NCI-H82 treated with DMSO at 0.1 percent for 48 hours (cell line): ENCODE measurements around the gene DDX51.

Source experiments
- DNase-seq: peaks from one replicate; lab custom pipeline; 2025; ENCODE audit not compliant: unreplicated experiment; lab: John Stamatoyannopoulos, UW

The DDX51 gene

GRCh38 chr12:132167611-132168310 is 23.6 kb upstream of the DDX51 start:
- no peak for DNase-seq

GRCh38 chr12:132166801-132167591 is 22.9 kb upstream of the DDX51 start:
- no peak for DNase-seq

- DNase-seq: no peak
These were observed 22.0 kb upstream of the DDX51 start for GRCh38 chr12:132166093-132166492.

- DNase-seq: no peak
These were observed 21.5 kb upstream of the DDX51 start for GRCh38 chr12:132165584-132165983.

GRCh38 chr12:132164426-132164825 is 20.3 kb upstream of the DDX51 start:
- DNase-seq: no peak

GRCh38 chr12:132163911-132164288 is 19.8 kb upstream of the DDX51 start:
- DNase-seq: no peak

- no peak for DNase-seq
These were observed 19.2 kb upstream of the DDX51 start for GRCh38 chr12:132163041-132163910.

- no peak for DNase-seq
These were observed 18.5 kb upstream of the DDX51 start for GRCh38 chr12:132162508-132163031.

- no peak for DNase-seq
These were observed 17.8 kb upstream of the DDX51 start for GRCh38 chr12:132161796-132162507.

GRCh38 chr12:132161036-132161781 is 17.1 kb upstream of the DDX51 start:
- DNase-seq: no peak

- DNase-seq: no peak
These were observed 16.5 kb upstream of the DDX51 start for GRCh38 chr12:132160601-132161035.

GRCh38 chr12:132160016-132160415 is 15.9 kb upstream of the DDX51 start:
- DNase-seq: no peak

- DNase-seq: no peak
These were observed 15.5 kb upstream of the DDX51 start for GRCh38 chr12:132159555-132160003.

- DNase-seq: no peak
These were observed 14.8 kb upstream of the DDX51 start for GRCh38 chr12:132158677-132159554.

GRCh38 chr12:132157733-132158409 is 13.8 kb upstream of the DDX51 start:
- DNase-seq: no peak

GRCh38 chr12:132156573-132157325 is 12.6 kb upstream of the DDX51 start:
- no peak for DNase-seq

GRCh38 chr12:132155771-132156572 is 11.9 kb upstream of the DDX51 start:
- no peak for DNase-seq
